ENCODE data around the gene ZNF70.

DNA sequence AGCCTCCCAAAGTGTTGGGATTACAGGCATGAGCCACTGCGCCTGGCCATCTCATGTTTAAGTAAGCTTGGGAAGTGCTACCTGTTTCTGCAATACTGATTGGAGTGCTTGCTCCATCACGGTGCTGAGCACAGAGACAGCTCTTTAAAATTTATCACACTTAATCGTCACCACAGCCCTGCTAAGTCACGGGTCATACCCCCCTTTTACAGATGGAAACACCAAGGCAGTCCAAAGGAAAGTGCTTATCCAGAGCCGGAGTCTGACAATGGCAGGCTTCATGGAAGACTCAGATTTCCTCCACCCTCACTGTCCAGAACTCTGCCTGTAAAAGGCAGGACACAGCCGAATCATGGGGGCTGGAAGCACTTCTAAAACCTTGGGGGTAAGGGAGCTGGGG is 9.1 kb upstream of the ZNF70 start:
- TF ChIP-seq, protein P1, sequence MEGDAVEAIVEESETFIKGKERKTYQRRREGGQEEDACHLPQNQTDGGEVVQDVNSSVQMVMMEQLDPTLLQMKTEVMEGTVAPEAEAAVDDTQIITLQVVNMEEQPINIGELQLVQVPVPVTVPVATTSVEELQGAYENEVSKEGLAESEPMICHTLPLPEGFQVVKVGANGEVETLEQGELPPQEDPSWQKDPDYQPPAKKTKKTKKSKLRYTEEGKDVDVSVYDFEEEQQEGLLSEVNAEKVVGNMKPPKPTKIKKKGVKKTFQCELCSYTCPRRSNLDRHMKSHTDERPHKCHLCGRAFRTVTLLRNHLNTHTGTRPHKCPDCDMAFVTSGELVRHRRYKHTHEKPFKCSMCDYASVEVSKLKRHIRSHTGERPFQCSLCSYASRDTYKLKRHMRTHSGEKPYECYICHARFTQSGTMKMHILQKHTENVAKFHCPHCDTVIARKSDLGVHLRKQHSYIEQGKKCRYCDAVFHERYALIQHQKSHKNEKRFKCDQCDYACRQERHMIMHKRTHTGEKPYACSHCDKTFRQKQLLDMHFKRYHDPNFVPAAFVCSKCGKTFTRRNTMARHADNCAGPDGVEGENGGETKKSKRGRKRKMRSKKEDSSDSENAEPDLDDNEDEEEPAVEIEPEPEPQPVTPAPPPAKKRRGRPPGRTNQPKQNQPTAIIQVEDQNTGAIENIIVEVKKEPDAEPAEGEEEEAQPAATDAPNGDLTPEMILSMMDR (IDR thresholded peaks at IDR 0.05) = no peak
- TF ChIP-seq POLR2A (IDR thresholded peaks at IDR 0.05) = no peak

Measured in adrenal gland (tissue), 5 donors.